K562 (cell line): Measurements from ENCODE around the gene CD96. TPM values are rescaled to one million over a fixed set of nuclear protein-coding genes. Genes with fewer than 3 reads are reported as not detected.

ENCODE experiments used
- ATAC-seq: fragments of 200-7000 bp; cut with Tn5 transposase; 3 replicates; pipeline ENCODE4 v1.9.1; 2020; ENCODE audit warnings: moderate library complexity
- BruUV-seq: library from RNA; stranded (reverse); fragments of 400-500 nt; replicated peaks from 2 replicates; lab custom pipeline; 2021; lab: Mats Ljungman, UMichigan
- CTCF ChIA-PET: fragments of 300-600 bp; formaldehyde crosslinking; extraction: SDS; loops from one replicate; lab custom pipeline; 2021; ENCODE audit warnings: low intra/inter-chr PET ratio; lab: Yijun Ruan, JAX
- POLR2A ChIA-PET: fragments of 300-600, 350-650 bp; sonication (Branson Sonifier 250); formaldehyde crosslinking; extraction: SDS; loops from one replicate; lab custom pipeline; 2021; ENCODE audit warnings: antibody characterized with exemption, inconsistent platforms; lab: Yijun Ruan, JAX
- DNase-seq, 4 experiments: peaks; one replicate each; pipeline versions ENCODE4 v3.0.0 to v3.0.0-alpha.2; 2011 to 2018; ENCODE audit warnings: low spot score in 3 of 4, mixed read lengths in 3 of 4; ENCODE audit errors: extremely low read depth in 1 of 4
- FAIRE-seq: peaks from 2 replicates; lab custom pipeline; 2011; peaks lifted over from hg19 to GRCh38; lab: Jason Lieb, UNC
- H2AFZ ChIP-seq: 2 replicates; pipeline ENCODE4 v1.6.0; 2011; ENCODE audit warnings: low read depth, low read length, control low read depth, inconsistent platforms
- H3K27ac ChIP-seq: fragments of 200-600 bp; 3 replicates; pipeline ENCODE4 v1.8.0; 2011; ENCODE audit warnings: low read depth, mild to moderate bottlenecking, control low read depth, inconsistent platforms, low read length, moderate library complexity, mixed read lengths; ENCODE audit errors: extremely low read depth
- H3K27me3 ChIP-seq, 2 experiments: fragments of 300-600 bp in 1 of 2; 2 replicates in 1 of 2; 3 replicates in 1 of 2; pipeline versions ENCODE4 v1.6.0 to v1.8.0; 2011; ENCODE audit warnings: inconsistent platforms in 2 of 2, low read length in 2 of 2, mild to moderate bottlenecking in 1 of 2, mixed read lengths in 1 of 2, moderate library complexity in 1 of 2; ENCODE audit not compliant: control insufficient read depth in 2 of 2, insufficient read depth in 2 of 2
- H3K36me3 ChIP-seq: fragments of 300-600 bp; 3 replicates; pipeline ENCODE4 v1.8.0; 2011; ENCODE audit warnings: mild to moderate bottlenecking, low read length, inconsistent platforms; ENCODE audit not compliant: control insufficient read depth, insufficient read depth
- H3K4me1 ChIP-seq, 2 experiments: fragments of 200-600 bp in 1 of 2; replicated peaks in 1 of 2; 2 replicates in 1 of 2; 3 replicates in 1 of 2; pipeline versions ENCODE4 v1.5.1 to v1.8.0; 2011; ENCODE audit warnings: inconsistent platforms in 2 of 2, low read length in 2 of 2, mild to moderate bottlenecking in 1 of 2, mixed read lengths in 1 of 2, moderate library complexity in 1 of 2; ENCODE audit not compliant: control insufficient read depth in 2 of 2, insufficient read depth in 2 of 2
- H3K4me2 ChIP-seq: 2 replicates; pipeline ENCODE4 v1.6.1; 2011; ENCODE audit warnings: low read length, control low read depth, inconsistent platforms, mixed read lengths; ENCODE audit not compliant: insufficient read depth
- H3K4me3 ChIP-seq: fragments of 200-600 bp; sonication (generic), shearing (Covaris generic); 2 replicates; pipeline ENCODE4 v1.5.1; 2016; ENCODE audit warnings: control low read depth, inconsistent platforms
- H3K79me2 ChIP-seq: fragments of 200-600 bp; 3 replicates; pipeline ENCODE4 v1.8.0; 2011; ENCODE audit warnings: low read length, inconsistent platforms; ENCODE audit not compliant: control insufficient read depth, insufficient read depth
- H3K9ac ChIP-seq, 2 experiments: 2 replicates each; pipeline versions ENCODE4 v1.6.0 to v1.6.1; 2011; ENCODE audit warnings: low read depth in 2 of 2, low read length in 2 of 2, control low read depth in 1 of 2, inconsistent platforms in 1 of 2, mild to moderate bottlenecking in 1 of 2, mixed read lengths in 1 of 2; ENCODE audit not compliant: insufficient read depth in 1 of 2
- H3K9me1 ChIP-seq: one replicate; pipeline ENCODE4 v1.6.0; 2011; ENCODE audit warnings: inconsistent platforms, mild to moderate bottlenecking, low read length, moderate library complexity; ENCODE audit not compliant: control insufficient read depth, insufficient read depth
- H3K9me3 ChIP-seq: replicated peaks from 2 replicates; pipeline ENCODE4 v1.5.1; 2011; ENCODE audit warnings: low read depth, low read length, inconsistent platforms; ENCODE audit not compliant: control insufficient read depth, insufficient read depth
- H4K20me1 ChIP-seq: replicated peaks from 2 replicates; pipeline ENCODE4 v1.6.1; 2011; ENCODE audit warnings: low read length, inconsistent platforms, mixed read lengths; ENCODE audit not compliant: control insufficient read depth, insufficient read depth
- CCAR2 ChIP-seq: fragments of 200-400 bp; formaldehyde crosslinking; IDR thresholded peaks from 2 replicates; pipeline ENCODE4 v1.6.1; 2017; ENCODE audit warnings: mild to moderate bottlenecking, low read depth, low read length
- CHCHD3 ChIP-seq: fragments of 250-450 bp; sonication (Bioruptor Pico); IDR thresholded peaks from 2 replicates; pipeline ENCODE4 v2.1.2; 2022; ENCODE audit warnings: mild to moderate bottlenecking
- DACH1 ChIP-seq: fragments of 450-650 bp; IDR thresholded peaks from 2 replicates; pipeline ENCODE4 v1.6.1; 2018; ENCODE audit not compliant: partially characterized antibody
- ELF4 ChIP-seq: fragments of 450-650 bp; formaldehyde crosslinking; IDR thresholded peaks from 2 replicates; pipeline ENCODE4 v1.4.0; 2022; ENCODE audit warnings: missing genetic modification characterization
- MCM2 ChIP-seq: fragments of 450-650 bp; IDR thresholded peaks from 2 replicates; pipeline ENCODE4 v1.6.1; 2017; ENCODE audit warnings: low read depth, mild to moderate bottlenecking
- MTA3 ChIP-seq: fragments of 450-650 bp; formaldehyde crosslinking; IDR thresholded peaks from 2 replicates; pipeline ENCODE4 v1.6.1; 2017; ENCODE audit warnings: mild to moderate bottlenecking, borderline replicate concordance
- NRF1 ChIP-seq, 2 experiments: fragments of 450-650 bp; IDR thresholded peaks in 1 of 2; conservative IDR thresholded peaks in 1 of 2; 2 replicates each; pipeline ENCODE4 v1.6.1; 2014; ENCODE audit warnings: mild to moderate bottlenecking in 2 of 2
- SIRT6 ChIP-seq: IDR thresholded peaks from one replicate; pipeline ENCODE4 v1.6.1; 2012; ENCODE audit warnings: low read depth, mild to moderate bottlenecking, control low read depth, inconsistent platforms, low read length, moderate library complexity
- TAF9B ChIP-seq: fragments of 450-650 bp; IDR thresholded peaks from 2 replicates; pipeline ENCODE4 v1.6.1; 2018; ENCODE audit warnings: mild to moderate bottlenecking; ENCODE audit not compliant: partially characterized antibody
- ZNF134 ChIP-seq: fragments of 250-450 bp; sonication (Bioruptor Pico); conservative IDR thresholded peaks from 2 replicates; pipeline ENCODE4 v1.4.0; 2020
- ZNF668 ChIP-seq: fragments of 250-450 bp; sonication (Bioruptor Pico); IDR thresholded peaks from 2 replicates; pipeline ENCODE4 v1.8.0; 2022; ENCODE audit warnings: mild to moderate bottlenecking, inconsistent platforms
- WGBS: fragments of 100-300 bp; shearing (Covaris generic); methylation state at CpG from one replicate; pipeline ENCODE4 v1.1.6; 2016; ENCODE audit warnings: low coverage, mixed read lengths; ENCODE audit not compliant: insufficient coverage; ENCODE audit errors: missing lambda C conversion rate; 5-methylcytosine and 5-hydroxymethylcytosine counted together
- in situ Hi-C: fragments of 300-500 bp; cut with MboI; formaldehyde crosslinking; loops from 4 replicates; pipeline ENCODE4 v1.15.0; 2018; ENCODE audit warnings: inconsistent platforms, mixed read lengths
- intact Hi-C: fragments of 100-400 bp; cut with micrococcal nuclease; formaldehyde crosslinking; loops from 2 replicates; pipeline ENCODE4 v1.14.2; 2022
- polyA plus RNA-seq, 8 experiments: library from polyadenylated mRNA; depleted of rRNA in 4 of 8; stranded (reverse) in 5 of 8; unstranded in 3 of 8; fragments of >200 nt; fragmentation: Nextera tagmentation in 2 of 8; fragmentation: Illumina TruSeq in 1 of 8; extraction: Ambion mirVana in 2 of 8; extraction: Trizol in 1 of 8; gene quantifications; 2 replicates each; pipeline versions ENCODE4 v1.2.1 to v1.2.3, GENCODE V29; 2011 to 2014; ENCODE audit warnings: inconsistent platforms in 1 of 8, missing spikeins in 1 of 8
- total RNA-seq, 7 experiments: library from RNA; depleted of rRNA in 6 of 7; stranded (reverse); fragments of >200 nt in 6 of 7; fragmentation: Illumina TruSeq in 2 of 7; extraction: Trizol in 2 of 7; gene quantifications; 2 replicates each; pipeline versions ENCODE4 v1.2.1 to v1.2.3, GENCODE V29; 2011 to 2021; ENCODE audit warnings: low replicate concordance in 1 of 7
- TF ChIP-seq, protein P1 (sequence below), 2 experiments: IDR thresholded peaks in 1 of 2; conservative IDR thresholded peaks in 1 of 2; 2 replicates each; pipeline ENCODE4 v1.6.1; 2016; ENCODE audit warnings: low read depth in 2 of 2, mild to moderate bottlenecking in 1 of 2, missing compliant biosample characterization in 1 of 2, missing genetic modification characterization in 1 of 2, moderate library complexity in 1 of 2

CD96 gene
- total and polyA plus RNA-seq, 9 of the 15 experiments (the other 6 are each of a cell fraction or from before 2014, with no cell fraction given): 0.32 to 5.7 (median 1.2) TPM

DNA sequence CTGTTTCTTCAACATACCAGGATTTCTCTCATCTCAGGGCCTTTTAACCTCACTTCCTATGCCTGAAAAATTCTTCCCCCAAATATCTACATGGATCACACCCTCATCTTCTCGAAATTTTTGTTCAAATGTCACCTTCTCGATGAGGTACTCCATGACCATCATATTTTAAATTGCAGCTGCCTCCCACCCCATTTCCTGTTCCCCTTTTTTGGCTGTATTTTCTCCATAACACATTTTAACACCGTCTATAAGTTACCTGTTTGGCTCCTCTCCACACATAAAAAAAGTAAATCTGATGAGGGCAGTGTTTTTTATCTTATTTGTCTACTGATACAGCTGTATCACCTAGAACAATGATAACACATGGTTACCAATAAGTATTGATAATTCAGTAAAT, 73.9 kb downstream of the CD96 start:
- in situ Hi-C loops (no loop called here), intact Hi-C loops (no loop called here)
- no peak overlapping the region for H3K4me3 ChIP-seq
- no TSS peak for BruUV-seq
- no peaks in the 10 kb centered on the region for H3K9me1 ChIP-seq
- no peaks in the 10 kb centered on the region for H3K36me3 ChIP-seq
- H3K27ac ChIP-seq: no peak overlapping the region
- no peak for ATAC-seq
- ChIA-PET POLR2A (no interaction called here), CTCF (no interaction called here)
- no peak for DNase-seq
- H3K4me2 ChIP-seq: no peak overlapping the region
- no peaks in the 10 kb centered on the region for H3K4me1 ChIP-seq
- TF ChIP-seq ELF4 (CRISPR knock-in tag): no peak
- no peak for TF ChIP-seq MTA3
- no peak for TF ChIP-seq TAF9B
- TF ChIP-seq CHCHD3 (CRISPR knock-in tag): no peak
- TF ChIP-seq NRF1 (conservative IDR thresholded peaks at IDR 0.05 in 1 of 2, IDR thresholded peaks at IDR 0.05 in 1 of 2): no peak
- TF ChIP-seq SIRT6: no peak
- H3K9me3 ChIP-seq: no peaks in the 10 kb centered on the region
- FAIRE-seq: no peak
- H3K79me2 ChIP-seq: no peaks in the 10 kb centered on the region
- 7% methylated on average over 3 of the region's 3 CpGs for WGBS
- no peak overlapping the region for H2AFZ ChIP-seq
- H4K20me1 ChIP-seq: no peaks in the 10 kb centered on the region
- H3K9ac ChIP-seq: no peak overlapping the region
- no peaks in the 10 kb centered on the region for H3K27me3 ChIP-seq

DNA sequence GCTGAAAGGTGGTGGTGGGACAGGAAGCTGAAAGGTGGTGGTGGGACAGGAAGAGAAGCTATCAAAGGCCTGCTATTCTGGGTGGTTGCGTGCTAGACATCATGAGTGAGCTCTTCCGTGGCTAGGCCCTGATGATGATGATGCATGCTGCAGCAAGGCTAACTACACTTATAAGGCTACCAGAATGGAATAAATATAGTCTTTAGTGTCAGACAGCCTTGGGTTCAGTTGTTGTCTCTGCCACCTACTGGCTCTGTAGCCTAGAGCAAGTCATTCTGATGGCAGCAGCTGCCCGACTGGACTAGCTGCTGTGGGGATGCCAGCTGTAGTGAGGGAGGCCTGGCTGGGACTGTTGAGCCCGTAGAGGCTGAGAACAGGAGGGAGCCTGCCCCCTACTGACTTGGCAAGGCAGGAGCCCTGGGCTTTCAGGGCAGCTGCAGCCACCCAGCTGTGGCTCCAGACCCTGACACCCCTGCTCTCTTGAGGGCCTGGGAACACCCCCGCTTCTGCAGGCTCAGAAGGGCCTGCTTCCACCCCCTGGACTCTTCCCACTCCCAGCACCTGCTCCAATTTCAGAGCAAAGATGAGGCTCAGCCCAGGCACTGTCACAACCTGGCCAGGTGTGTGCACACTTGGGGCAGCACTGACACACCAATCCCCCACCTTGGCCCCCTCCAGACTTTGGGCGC, 74.6 kb downstream of the CD96 start:
- no peak overlapping the region for H3K4me3 ChIP-seq
- H3K9ac ChIP-seq: no peak overlapping the region
- intact Hi-C loops (no loop called here), in situ Hi-C loops (no loop called here)
- DNase-seq: no peak
- H3K79me2 ChIP-seq: no peaks in the 10 kb centered on the region
- POLR2A ChIA-PET: no interaction called here
- H3K4me2 ChIP-seq: no peak overlapping the region
- H4K20me1 ChIP-seq: no peaks in the 10 kb centered on the region
- H2AFZ ChIP-seq: no peak overlapping the region
- CTCF ChIA-PET: no interaction called here
- H3K9me3 ChIP-seq: no peaks in the 10 kb centered on the region
- no peaks in the 10 kb centered on the region for H3K4me1 ChIP-seq
- H3K27me3 ChIP-seq: no peaks in the 10 kb centered on the region
- WGBS: 0% methylated on average over 4 of the region's 6 CpGs
- H3K9me1 ChIP-seq: no peaks in the 10 kb centered on the region
- FAIRE-seq: no peak
- no peak overlapping the region for H3K27ac ChIP-seq
- ATAC-seq: no peak
- BruUV-seq: no TSS peak
- H3K36me3 ChIP-seq: no peaks in the 10 kb centered on the region
- TF ChIP-seq CCAR2 (no peak), ZNF668 (CRISPR knock-in tag) (no peak), DACH1 (no peak), ZNF134 (CRISPR knock-in tag) (no peak), MCM2 (no peak)
- TF ChIP-seq, protein P1, sequence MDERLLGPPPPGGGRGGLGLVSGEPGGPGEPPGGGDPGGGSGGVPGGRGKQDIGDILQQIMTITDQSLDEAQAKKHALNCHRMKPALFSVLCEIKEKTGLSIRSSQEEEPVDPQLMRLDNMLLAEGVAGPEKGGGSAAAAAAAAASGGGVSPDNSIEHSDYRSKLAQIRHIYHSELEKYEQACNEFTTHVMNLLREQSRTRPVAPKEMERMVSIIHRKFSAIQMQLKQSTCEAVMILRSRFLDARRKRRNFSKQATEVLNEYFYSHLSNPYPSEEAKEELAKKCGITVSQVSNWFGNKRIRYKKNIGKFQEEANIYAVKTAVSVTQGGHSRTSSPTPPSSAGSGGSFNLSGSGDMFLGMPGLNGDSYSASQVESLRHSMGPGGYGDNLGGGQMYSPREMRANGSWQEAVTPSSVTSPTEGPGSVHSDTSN (CRISPR knock-in tag; IDR thresholded peaks at IDR 0.05; ENCODE audit: low read depth): no peak
- TF ChIP-seq, protein P1 (tag; conservative IDR thresholded peaks at IDR 0.05; ENCODE audit: low read depth): no peak
